Measurements from ENCODE around the gene DHDH. TPM values are rescaled to one million over a fixed set of nuclear protein-coding genes. Genes with fewer than 3 reads are reported as not detected.
"Not testable (repeated sequence)": the region's sequence is repeated elsewhere in the genome, so short reads cannot be mapped to it uniquely, and the experiment has no call there.

Gene DHDH
- total RNA-seq, 1 donor, result not detected

GRCh38 chr19:48926909-48927308 lies 6.6 kb upstream of the DHDH start:
- DNase-seq (ENCODE audit: low read depth), result peak; percentile 96
- H3K4me3 ChIP-seq (ENCODE audit: low read depth, low read length), result no peak overlapping the region
- TF ChIP-seq CTCF (IDR thresholded peaks at IDR 0.05; ENCODE audit: insufficient read depth, low read depth, low read length), result no peak

GRCh38 chr19:48927692-48928091 lies 5.8 kb upstream of the DHDH start:
- DNase-seq (ENCODE audit: low read depth), result peak; percentile 15
- not testable (repeated sequence) for H3K4me3 ChIP-seq (ENCODE audit: low read depth, low read length)

GRCh38 chr19:48928164-48929025 lies 5.1 kb upstream of the DHDH start:
- no peak overlapping the region for H3K4me3 ChIP-seq (ENCODE audit: low read depth, low read length)
- TF ChIP-seq CTCF (IDR thresholded peaks at IDR 0.05; ENCODE audit: insufficient read depth, low read depth, low read length), result no peak
- peak; percentile 39 for DNase-seq (ENCODE audit: low read depth)

GRCh38 chr19:48934837-48935236 lies 1.3 kb downstream of the DHDH start:
- no peak overlapping the region for H3K4me3 ChIP-seq (ENCODE audit: low read depth, low read length)
- no peak for DNase-seq (ENCODE audit: low read depth)
- TF ChIP-seq CTCF (IDR thresholded peaks at IDR 0.05; ENCODE audit: insufficient read depth, low read depth, low read length), result no peak

- no peak for DNase-seq (ENCODE audit: low read depth)
- no peak for TF ChIP-seq CTCF (IDR thresholded peaks at IDR 0.05; ENCODE audit: insufficient read depth, low read depth, low read length)
- no peak overlapping the region for H3K4me3 ChIP-seq (ENCODE audit: low read depth, low read length)
These were observed 2.4 kb downstream of the DHDH start for GRCh38 chr19:48935864-48936263.

GRCh38 chr19:48938256-48938655 lies 4.8 kb downstream of the DHDH start:
- DNase-seq (ENCODE audit: low read depth), result no peak
- no peak for TF ChIP-seq CTCF (IDR thresholded peaks at IDR 0.05; ENCODE audit: insufficient read depth, low read depth, low read length)
- no peak overlapping the region for H3K4me3 ChIP-seq (ENCODE audit: low read depth, low read length)

DNA sequence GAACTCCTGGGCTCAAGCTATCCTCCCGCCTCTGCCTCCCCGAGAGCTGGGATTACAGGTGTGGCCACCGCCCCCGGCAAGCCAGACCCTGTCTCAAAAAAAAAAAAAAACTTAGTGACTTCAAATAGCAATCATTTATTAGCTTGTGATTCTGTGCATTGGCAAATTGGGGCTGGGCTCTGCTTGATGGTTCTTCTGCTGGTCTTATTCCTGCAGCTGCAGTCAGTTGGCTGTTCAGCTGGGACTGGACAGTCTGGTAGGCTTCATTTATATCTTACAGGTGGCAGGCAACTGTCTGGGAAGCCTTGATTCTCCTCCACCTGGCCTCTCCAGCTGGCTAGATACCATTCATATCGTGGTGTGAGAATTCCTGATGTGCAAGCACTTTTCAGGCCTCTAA lies 7.4 kb downstream of the DHDH start:
- no peak for DNase-seq (ENCODE audit: low read depth)
- no peak for TF ChIP-seq CTCF (IDR thresholded peaks at IDR 0.05; ENCODE audit: insufficient read depth, low read depth, low read length)
- H3K4me3 ChIP-seq (ENCODE audit: low read depth, low read length), result no peak overlapping the region

All from fibroblast of villous mesenchyme (primary cell).